GM12891 (cell line): ENCODE data around the gene PRKCA.
"Not testable (repeated sequence)": the region's sequence is repeated elsewhere in the genome, so short reads cannot be mapped to it uniquely, and the experiment has no call there.

Source experiments
- POLR2A ChIP-seq: IDR thresholded peaks from 2 replicates; pipeline ENCODE4 v1.6.1; 2011; ENCODE audit warnings: low read depth, low read length, control low read depth
- TAF1 ChIP-seq: IDR thresholded peaks from 2 replicates; pipeline ENCODE4 v1.6.1; 2011; ENCODE audit warnings: low read depth, low read length, control low read depth

GRCh38 chr17:66624630-66625029, 322.2 kb downstream of the PRKCA start:
- not testable (repeated sequence) for TF ChIP-seq POLR2A, TAF1
